Hepatocyte (in vitro differentiated cells): ENCODE measurements around the gene LHPP.

Experiments used
- EZH2 ChIP-seq: fragments of 200-600 bp; sonication (generic); IDR thresholded peaks from 2 replicates; pipeline ENCODE4 v1.6.1; 2016; ENCODE audit warnings: antibody characterized with exemption, mild to moderate bottlenecking, borderline replicate concordance
- EZH2phosphoT487 ChIP-seq: fragments of 200-600 bp; sonication (generic); IDR thresholded peaks from one replicate; pipeline ENCODE4 v1.6.1; 2018; ENCODE audit warnings: antibody characterized with exemption, mild to moderate bottlenecking, low read depth, moderate library complexity; ENCODE audit not compliant: unreplicated experiment, severe bottlenecking
- TF ChIP-seq, protein P1 (sequence below): fragments of 200-600 bp; sonication (generic); IDR thresholded peaks from 2 replicates; pipeline ENCODE4 v1.5.1; 2016; ENCODE audit warnings: antibody characterized with exemption, mild to moderate bottlenecking; ENCODE audit not compliant: poor library complexity

DNA sequence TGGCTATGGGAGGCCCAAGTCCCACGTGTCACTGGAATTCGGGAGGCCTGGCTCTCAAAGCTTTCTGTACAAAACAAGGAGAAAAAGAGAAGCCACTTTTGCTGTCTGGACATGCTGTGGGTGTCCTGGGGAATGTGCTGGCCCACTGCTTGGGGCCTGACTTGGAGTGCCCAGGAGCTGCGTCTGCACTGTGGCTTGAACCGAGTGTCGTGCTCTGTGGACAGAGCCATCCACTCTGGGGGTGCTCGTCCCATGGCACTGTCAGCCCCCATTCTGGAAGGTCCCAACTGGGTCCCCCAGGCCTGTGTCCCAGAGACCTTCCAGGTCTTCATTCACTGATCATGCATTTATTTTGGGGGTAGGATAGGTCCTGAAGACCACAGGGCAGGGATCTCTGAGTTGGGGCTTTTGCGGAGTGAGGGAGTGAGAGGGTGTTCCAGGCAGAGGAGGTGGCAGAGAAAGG is 138.0 kb downstream of the LHPP start:
- TF ChIP-seq, protein P1, sequence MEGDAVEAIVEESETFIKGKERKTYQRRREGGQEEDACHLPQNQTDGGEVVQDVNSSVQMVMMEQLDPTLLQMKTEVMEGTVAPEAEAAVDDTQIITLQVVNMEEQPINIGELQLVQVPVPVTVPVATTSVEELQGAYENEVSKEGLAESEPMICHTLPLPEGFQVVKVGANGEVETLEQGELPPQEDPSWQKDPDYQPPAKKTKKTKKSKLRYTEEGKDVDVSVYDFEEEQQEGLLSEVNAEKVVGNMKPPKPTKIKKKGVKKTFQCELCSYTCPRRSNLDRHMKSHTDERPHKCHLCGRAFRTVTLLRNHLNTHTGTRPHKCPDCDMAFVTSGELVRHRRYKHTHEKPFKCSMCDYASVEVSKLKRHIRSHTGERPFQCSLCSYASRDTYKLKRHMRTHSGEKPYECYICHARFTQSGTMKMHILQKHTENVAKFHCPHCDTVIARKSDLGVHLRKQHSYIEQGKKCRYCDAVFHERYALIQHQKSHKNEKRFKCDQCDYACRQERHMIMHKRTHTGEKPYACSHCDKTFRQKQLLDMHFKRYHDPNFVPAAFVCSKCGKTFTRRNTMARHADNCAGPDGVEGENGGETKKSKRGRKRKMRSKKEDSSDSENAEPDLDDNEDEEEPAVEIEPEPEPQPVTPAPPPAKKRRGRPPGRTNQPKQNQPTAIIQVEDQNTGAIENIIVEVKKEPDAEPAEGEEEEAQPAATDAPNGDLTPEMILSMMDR, result no peak
- no peak for TF ChIP-seq EZH2
- no peak for TF ChIP-seq EZH2phosphoT487
